ELF-1 (cell line): ENCODE results near the gene DLG4.

Experiments used
- DNase-seq: peaks from one replicate; pipeline ENCODE4 v3.0.0-alpha.2; 2016; ENCODE audit warnings: low read depth, low spot score

The DLG4 gene

DNA sequence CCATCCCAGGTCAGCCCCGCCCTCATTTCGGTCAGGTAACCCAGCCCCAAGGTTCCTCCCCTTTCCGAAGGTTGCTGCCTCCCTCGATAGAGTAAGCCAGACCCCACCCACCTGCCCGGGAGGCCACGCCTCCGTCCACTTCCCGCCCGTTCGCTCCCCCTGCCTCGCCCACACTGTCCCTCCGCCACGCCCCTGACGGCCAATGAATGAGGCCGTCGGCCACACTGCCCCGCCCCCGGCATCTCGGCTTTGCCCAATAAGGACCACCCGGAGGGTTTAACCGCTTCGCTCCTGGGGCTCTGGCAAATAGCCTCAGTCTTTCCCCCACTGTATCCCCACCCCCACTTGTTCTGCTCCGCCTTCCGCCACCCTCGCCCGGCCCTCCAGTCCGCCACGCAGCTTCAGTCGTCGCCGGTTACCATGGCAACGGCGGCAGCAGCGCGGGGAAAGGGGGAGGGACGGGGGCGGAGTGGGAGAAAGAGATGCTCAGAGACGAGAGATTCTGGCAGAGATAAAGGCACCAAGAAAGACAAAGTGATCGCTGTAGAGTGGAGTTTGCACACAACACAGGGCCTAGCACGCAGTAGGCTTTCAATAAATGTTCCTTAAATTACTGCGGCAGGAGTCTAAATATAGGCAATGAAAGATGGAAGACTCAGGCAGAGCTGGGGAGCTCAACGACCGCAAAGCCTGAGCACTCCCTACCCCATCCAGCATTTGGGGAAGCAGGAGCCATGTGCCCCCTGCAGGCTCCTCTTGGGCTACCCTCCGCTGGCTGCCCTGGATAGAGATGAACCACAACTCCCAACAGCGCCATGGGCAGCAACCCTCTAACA lies 5.1 kb downstream of the DLG4 start:
- DNase-seq = peak; percentile 99

DNA sequence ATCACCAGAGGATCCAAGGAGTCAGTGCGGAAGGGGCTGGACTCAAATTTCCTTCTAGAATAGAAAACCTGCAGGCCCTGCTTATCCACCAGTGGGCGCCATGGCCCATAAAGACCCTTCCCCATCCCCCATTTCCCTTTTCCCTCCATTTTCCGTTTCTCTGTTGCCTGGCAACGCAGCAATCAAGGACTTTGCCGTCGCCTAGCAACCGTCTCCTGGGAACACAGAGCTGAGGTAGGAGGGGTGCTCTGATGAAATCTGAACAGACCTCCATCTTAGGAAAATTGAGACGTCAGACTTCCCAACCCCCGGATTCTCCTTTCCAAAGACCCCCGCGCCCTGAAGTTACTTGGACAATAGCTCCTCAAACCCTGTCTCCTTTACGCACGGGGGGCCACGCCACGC lies 5.7 kb downstream of the DLG4 start:
- peak; percentile 99 for DNase-seq

DNA sequence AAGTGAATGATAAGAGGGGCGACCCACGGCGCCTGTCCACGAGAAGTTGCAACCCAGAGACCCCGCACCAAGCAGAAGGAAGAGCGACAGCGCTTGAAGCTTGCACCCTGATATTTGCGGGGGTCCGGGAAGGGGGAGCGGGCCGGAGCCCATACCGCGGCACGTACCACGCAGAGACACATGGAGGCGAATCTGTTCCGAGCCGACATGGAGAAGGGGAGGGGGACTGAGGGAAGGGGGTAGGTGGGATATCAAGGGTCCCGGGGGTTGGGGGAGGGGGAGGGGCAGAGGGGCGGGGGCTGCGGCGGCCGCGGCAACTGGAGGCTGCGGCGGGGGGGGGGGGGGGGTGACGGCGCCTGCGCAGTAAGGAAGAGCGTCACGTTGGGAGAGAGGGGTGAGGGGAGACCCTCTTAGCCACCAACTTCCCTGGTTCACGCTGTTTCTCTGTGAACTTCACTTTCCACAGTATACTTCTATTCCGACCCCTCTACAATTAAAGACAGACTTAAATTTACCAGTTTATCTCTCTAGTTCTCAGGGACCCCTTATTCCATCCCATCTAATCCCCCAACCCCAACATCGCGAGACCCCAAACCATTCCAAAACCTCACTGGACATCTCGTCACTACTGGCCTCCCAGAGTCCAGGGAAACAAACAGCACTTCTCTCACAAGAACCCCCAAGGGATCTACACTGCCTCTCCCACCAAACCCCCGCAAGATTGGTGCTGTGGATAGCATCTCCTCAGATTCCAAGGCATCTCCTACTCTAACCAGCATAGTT lies 8.0 kb downstream of the DLG4 start:
- no peak for DNase-seq

DNA sequence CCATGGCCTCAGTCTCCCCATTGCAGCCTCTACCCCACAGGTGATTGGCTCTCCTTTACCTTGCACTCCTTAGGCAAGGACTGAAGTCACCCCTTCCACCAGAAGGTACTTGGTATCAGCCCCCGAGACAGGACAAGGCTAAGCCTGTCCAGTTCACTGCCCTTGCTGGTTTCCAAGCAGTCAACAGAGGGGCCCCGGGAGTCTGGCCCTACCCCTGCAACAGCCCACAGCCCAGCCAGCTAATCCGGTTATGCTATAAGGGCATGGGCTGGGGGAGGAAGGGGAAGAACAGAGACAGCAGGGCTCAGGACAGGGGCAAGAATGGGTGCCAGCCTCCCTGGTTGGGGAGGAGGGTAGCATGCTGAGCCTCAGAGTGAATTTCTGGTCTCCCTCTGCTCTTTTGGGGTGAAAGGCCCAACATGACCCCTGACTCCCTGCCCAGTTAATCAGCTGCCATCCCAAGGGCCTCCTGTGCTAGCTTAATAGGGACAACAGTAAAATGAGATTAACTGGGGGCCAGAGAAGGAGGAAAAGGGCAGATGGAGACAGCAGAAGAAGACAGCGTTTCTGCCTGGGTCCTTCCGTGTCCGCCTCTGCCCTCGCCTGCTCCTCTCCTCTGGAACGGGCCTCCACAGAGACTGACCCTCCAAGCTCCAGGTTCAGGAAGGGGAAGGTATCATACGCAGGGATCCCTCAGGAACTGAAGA lies 10.7 kb downstream of the DLG4 start:
- no peak for DNase-seq

DNA sequence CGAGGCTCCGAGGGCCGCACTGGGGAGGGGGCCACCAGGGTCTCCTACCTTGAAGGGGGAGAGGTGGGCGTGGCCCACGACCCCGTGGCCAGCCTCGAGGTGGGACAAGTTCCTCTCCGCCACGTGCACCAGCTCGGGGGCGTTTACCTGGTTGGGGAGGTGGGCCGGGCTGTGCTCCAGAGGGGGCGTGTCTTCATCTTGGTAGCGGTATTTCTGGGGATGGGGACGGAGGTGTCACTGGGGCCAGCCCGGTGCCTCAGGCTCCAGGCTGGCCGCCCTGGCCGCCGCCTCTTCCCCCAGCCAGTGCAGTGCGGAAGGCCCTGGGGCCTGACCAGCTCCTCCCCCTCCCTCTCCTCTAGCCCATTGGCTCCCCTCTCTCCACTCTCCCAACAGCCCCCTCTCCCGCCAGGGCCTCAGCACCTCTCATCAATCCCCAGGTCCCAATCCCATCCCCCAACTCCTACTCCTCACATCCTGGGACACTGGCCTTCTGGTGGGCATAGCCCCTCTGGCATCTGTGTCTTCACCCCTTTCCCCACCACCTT lies 11.5 kb downstream of the DLG4 start:
- DNase-seq = peak; percentile 90

DNA sequence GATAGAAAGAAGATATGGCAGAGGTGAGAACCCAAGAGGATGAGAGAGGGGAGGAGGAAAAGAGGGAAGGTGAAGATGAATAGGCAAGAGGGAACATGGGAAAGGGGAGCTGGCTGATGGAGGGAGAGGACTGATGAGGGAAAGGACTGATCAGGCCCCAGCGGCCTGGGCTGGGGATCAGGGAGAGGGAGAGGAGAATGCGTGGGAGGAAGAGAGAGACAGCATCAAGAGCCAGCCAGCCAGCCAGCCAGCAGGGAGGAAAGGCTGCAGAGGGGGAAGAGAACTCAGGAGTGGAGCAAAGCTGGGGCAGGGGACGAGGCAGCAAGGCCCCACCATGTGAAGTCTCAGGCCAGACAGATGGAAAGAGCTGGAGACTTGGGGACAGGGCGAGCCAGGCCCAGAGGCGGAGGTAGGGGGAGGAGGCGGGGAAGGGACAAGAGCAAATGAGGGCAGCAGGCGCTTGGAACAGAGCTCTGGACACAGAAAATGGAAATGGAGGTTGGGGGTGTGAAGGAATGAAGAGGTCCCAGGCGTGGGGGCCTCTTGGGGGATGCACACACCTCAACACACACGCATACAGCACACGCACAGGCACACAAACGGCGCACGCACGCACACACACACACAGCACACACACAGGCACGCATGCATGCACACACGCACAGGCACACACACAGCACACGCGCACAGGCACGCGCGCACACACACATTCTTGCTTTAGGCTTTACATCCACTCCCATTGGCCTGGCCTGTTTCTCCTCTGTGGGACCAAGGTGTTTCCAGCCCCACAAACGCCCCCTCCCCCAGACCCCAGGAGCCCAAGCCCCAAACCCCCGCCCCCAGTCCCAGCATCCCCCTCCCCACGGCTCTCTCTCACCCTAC lies 12.3 kb downstream of the DLG4 start:
- DNase-seq = no peak

DNA sequence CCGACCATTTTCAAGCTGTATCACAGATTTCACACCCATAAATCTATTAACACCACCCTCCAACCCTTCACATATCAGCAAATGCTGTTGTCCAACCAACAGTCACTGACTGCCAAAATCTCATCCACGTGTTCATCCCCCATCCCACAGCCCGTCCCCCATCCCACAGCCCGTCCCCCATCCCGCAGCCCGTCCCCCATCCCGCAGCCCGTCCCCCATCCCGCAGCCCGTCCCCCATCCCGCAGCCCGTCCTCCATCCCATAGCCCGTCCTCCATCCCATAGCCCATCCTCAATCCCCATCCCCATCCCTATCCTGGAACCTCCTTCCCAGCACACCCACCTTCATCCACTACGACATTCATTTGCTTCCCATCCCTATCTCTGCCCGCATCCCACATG lies 14.1 kb downstream of the DLG4 start:
- DNase-seq = no peak

DNA sequence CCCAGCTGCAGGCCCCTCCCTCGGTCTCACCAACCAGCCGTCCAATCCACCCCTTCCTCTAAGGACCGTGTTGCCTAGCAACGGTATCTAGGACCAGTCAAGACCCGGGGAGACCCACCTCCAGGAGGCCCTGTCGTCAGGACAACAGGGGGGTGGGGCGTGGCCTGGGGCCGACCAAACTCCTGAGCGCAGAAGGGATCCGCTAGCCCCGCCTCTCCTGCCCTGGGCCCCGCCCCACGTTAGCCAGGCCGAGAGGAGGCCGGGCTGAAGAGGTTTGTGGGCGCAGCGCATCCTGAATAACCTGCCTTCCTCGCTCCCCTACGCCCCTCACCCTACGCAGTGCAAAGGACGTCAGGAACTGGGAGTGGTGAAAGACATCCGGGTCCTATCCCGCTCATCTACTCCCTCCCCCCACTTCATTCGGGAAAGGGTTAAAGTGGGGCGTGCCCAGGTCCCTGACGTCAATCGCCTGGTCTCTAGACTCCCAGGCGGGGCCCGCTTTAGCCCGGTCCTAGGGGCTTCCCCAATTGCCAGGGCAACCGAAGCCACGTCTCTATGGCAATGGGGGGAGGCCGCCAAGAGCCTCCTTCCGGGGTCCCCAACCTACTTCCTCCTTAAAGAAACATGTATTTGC lies 14.7 kb downstream of the DLG4 start:
- peak; percentile 96 for DNase-seq

DNA sequence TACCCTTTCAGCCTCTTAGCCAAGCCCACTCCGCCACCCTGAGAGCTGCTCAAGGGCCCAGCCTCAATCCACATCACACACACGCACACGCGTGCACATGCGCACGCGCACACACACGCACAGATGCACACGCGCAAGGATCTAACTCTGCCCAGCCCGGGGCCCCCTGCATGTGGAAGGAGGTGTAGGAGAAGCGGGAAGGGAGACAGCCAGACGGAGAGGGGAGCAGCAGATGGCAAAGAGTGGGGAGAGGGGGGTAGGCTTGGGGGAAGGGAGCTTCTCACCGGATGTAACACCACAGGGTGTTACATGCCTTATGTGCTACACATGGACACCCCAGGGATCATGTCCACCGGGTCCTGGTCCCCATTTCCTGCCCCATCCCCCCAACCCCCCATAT lies 15.3 kb downstream of the DLG4 start:
- DNase-seq = no peak

DNA sequence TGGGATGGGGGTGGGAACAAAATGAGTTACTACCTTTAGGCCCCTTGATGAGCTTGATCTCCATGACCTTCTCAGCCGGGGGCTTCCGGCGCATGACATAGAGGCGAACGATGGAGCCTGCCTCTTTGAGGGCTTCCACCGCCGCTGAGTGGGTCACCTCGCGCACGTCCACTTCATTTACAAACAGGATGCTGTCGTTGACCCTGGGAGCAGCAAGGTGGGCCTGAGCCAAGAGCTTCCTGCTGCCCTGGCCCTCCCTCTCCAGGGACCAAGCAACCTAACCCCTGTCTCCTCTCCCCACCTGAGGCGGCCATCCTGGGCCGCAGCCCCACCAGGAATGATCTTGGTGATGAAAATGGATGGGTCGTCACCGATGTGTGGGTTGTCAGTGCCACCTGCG lies 16.2 kb downstream of the DLG4 start:
- no peak for DNase-seq

DNA sequence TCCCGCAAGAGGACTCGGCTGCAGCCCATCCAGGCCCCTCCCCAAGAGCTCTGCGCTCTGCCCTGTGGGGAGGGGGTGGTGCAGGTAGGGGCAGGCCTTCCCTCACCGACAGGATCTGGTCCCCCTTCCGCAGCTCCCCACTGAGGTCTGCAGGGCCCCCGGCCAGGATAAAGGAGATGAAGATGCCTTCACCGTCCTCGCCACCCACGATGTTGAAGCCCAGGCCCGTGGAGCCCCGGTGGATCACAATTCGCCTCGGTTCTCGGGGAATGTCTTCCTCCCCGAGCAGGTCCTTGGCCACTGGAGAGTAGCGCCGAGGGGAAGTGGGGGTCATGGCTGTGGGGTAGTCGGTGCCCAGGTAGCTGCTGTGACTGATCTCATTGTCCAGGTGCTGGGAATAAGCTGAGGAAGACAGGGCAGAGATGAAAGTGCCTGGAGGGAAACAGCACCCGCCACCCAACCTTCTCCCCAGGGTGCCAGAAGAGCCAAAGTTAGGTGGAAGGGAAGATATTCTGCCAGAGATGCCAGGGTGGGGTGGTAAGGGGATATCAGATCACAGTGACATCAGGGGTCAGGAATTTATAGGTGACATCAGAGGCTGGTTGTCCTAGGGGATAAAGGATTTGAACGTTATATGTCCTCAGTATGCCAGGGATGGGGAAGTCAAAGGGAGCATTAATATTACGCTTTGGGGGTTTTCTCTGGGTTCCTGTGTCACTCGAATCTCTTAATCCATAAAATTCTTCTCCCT lies 22.8 kb downstream of the DLG4 start:
- no peak for DNase-seq

DNA sequence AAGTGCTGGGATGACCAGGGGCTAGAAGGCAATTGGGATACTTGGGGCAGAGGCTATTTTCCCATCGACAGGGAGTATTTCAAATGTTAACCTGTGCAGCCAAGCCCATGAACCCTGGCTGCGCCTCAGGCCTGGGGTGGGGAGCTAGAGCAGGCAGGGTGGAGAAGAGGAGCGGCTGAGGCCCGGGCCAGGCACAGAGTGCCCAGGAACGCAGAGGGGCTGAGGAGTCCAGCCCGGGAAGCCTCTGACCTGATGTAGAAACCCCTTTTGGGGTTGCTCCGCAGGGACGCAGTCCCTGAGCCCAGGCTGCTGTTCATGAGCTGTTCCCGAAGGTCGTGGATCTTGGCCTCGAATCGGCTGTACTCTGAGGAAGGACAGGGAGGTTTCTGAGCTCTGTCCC lies 23.7 kb downstream of the DLG4 start:
- no peak for DNase-seq

DNA sequence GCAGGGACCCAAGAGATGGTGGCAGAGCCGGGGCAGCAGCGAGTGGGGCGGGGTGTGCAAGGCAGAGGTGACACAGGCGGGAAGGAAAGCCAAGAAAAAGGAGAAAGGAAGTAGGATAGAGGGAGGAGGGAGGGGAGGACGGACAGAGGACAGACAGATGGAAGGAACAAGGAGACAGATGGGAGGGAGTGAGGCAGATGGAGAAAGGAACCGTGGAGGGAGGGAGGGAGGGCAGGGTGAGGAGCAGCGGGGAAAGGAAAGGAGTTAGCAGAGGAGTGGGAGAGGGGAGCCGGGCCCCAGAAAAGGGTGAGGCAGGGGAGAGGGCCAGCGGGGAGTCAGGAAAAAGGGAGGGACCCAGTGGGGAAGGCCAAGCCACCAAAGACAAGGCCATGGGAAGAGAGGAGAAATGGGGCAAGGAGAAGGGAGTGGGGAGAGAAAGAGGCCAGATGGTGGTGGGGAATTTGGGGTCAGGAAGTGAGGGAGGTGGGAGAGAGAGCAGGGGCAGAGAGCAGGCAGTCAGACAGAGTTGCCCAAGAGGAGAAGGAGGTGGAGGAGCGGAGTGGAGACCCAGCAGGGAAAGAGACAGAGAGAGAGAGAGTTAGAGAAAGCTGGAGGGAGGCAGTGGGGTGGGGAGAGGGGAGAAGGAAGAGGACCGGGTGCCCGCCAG lies 27.2 kb downstream of the DLG4 start:
- no peak for DNase-seq

DNA sequence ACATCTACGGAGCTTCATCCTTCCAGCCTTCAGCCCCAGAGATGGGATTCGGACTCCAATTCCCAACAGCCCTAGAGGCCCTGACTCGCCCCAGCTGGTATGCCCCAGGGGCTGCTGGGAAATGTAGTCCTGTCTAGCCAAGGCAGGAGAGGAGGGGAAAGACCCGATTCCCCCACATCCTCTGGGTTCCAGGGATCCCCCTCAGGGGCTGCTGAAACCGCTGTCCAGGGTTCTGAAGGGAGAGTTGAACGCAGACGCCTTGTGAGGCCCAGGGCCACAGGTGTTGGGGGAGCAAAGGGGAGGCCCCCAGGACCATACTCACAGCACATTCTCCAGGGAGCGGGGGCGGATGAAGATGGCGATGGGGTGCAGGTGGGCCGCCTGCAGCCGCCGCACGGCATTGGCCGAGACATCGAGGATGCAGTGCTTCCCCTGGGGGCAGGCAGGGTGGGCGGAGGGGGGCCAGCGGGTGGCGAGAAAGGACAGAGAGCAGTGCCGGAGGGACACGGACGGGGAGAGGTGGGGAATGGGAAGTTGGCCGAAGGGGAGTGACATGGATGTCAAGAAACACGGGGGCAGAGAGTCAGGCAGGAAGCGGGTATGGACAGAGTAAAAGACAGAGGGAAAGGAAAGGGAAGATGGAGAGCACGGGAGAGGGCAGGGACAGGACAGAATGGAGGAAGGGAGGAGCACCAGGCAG lies 27.9 kb downstream of the DLG4 start:
- peak; percentile 64 for DNase-seq

DNA sequence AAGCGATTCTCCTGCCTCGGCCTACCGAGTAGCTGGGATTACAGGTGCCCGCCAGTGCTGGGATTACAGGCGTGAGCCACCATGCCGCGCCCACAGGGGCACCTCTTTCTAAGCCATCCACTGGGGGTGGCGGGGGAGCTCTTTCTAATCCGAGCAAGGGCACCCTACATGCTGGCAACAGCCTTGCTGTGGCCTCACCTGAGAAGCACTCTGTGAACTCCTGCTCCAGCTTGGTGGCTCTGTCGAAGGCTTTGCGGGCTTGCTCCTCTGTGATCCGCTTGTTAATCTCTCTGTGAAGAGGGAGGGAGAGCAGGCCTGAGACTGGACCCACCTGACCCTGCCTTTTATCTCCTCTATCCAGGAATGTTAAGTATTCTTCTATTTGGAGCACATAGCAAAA lies 28.6 kb downstream of the DLG4 start:
- no peak for DNase-seq

DNA sequence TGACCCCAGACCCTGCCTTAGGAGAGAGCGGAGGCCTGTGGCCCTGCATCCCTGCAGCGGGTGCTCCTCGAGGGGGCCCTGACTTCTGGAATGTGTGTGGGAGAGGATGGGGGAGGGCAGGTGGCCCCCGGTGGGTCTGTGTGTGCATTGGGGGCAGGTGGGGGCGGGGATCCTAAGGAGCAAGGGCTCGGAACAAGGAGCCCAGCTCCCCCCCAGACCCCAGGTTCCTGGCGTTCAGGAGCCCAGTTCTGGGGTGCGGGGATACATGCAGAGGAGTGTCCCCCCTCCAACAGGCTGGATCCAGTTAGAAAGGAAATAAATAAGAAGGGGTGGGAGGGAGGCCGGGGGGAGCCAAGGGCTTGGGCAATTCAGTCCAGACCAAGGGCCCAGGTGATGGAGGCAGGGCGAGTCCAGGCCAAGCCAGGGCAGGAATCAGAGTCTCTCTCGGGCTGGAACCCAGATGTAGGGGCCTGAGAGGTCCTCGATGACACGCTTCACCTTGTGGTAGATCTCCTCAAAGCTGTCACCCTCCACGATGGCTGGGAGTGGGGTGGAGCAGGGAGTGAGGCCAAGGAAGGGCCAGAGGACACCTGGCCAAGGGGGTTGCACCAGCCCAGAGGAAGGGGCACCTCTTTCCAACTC lies 29.2 kb downstream of the DLG4 start:
- no peak for DNase-seq

DNA sequence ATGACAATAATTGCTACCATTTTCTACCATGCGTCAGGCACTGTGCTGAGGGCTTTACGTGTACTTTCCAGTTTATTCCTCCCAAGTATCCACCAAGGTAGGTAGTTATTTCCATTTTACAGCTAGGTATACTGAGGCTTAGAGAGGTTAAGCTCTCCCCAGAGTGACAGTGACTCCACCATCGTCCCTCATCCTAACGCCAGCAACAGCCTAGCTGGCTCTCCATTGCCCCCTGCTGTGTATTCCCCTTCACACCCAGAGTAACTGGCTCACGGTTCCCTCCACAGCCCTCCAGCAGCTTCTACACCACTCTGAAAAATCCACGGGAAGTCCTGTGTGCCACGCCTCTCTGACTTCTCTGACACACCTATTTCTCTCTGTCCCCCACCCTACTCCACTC lies 33.4 kb downstream of the DLG4 start:
- DNase-seq = no peak

DNA sequence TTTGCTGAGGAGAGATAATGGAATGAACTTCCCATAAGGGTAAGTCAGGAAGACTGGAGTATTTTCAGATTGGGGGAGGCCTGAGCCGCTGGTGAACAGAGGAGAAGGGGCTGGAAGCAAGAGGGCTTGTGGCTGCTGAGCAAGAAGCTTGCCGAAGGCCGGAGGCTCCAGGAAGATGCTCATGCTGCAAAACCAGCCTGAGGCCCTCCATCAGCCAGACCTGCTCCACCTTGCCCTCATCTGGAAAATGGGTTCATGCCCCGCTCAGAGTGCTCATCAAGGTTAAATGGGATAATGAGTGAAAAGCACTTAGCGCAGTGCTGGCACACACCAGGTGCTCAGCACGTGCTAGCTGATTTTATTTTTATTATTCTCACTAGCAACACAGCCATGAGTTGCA lies 35.0 kb downstream of the DLG4 start:
- no peak for DNase-seq
